Measurements from ENCODE around the gene UGT1A7. TPM values are rescaled to one million over a fixed set of nuclear protein-coding genes. Genes with fewer than 3 reads are reported as not detected.
A peak's percentile ranks its signal among the peaks of the same experiment; 100 is the strongest.

Gene UGT1A7
- polyA plus RNA-seq, 1 donor (not counting 4 experiments of a cell fraction or from before 2014, with no cell fraction given): 0.87 TPM

GRCh38 chr2:233705911-233706506 is 24.3 kb downstream of the UGT1A7 start:
- dilution Hi-C loops (cut with MboI; ENCODE audit: extremely low pct_ligation_motif_present, low sequenced_read_pairs): no loop called here
- Histone ChIP-seq H4K20me1 (ENCODE audit: control insufficient read depth, extremely low read depth, insufficient read depth, low read length) (no peaks in the 10 kb centered on the region), H3K9ac (ENCODE audit: control insufficient read depth, extremely low read depth, insufficient read depth, low read length) (peak overlapping the region; percentile 8), H3K4me3 (ENCODE audit: control insufficient read depth in 2 of 3, extremely low read depth in 1 of 3, insufficient read depth in 2 of 3, low read depth in 1 of 3, low read length in 3 of 3) (no peak overlapping the region), H3K9me1 (ENCODE audit: control insufficient read depth, extremely low read depth, insufficient read depth, low read length) (no peaks in the 10 kb centered on the region), H3K36me3 (ENCODE audit: control insufficient read depth in 2 of 2, extremely low read depth in 1 of 2, insufficient read depth in 2 of 2, low read length in 2 of 2) (no peaks in the 10 kb centered on the region), H2AFZ (ENCODE audit: control insufficient read depth, low read length) (no peak overlapping the region), H3K27ac (ENCODE audit: control insufficient read depth, insufficient read depth, low read length) (peak overlapping the region; percentile 59), H3K4me1 (ENCODE audit: control insufficient read depth, extremely low read depth, insufficient read depth, low read length) (peaks cover 34% of the 10 kb centered on the region), H3K79me2 (ENCODE audit: control insufficient read depth, insufficient read depth, low read length) (peaks cover 43% of the 10 kb centered on the region), H3K4me2 (ENCODE audit: control insufficient read depth, extremely low read depth, insufficient read depth, low read depth, low read length) (peak overlapping the region; percentile 36), H3K9me3 (ENCODE audit: control insufficient read depth, low read depth, low read length) (no peaks in the 10 kb centered on the region), H3K27me3 (ENCODE audit: control insufficient read depth, extremely low read depth, insufficient read depth, low read length) (no peaks in the 10 kb centered on the region)
- TF ChIP-seq EZH2 (IDR thresholded peaks at IDR 0.05; ENCODE audit: low read length) (no peak), CTCF (optimal IDR thresholded peaks at IDR 0.05 in 1 of 3, IDR thresholded peaks at IDR 0.05 in 1 of 3, conservative IDR thresholded peaks at IDR 0.05 in 1 of 3; ENCODE audit: extremely low read depth in 1 of 3, insufficient read depth in 2 of 3, low read length in 3 of 3) (no peak)
- FAIRE-seq (no peak), DNase-seq (ENCODE audit: low read depth, low spot score) (no peak)

GRCh38 chr2:233706720-233707119 is 25.0 kb downstream of the UGT1A7 start:
- H3K9me3 ChIP-seq (ENCODE audit: control insufficient read depth, low read depth, low read length): no peaks in the 10 kb centered on the region
- peak overlapping the region; percentile 36 for H3K4me2 ChIP-seq (ENCODE audit: control insufficient read depth, extremely low read depth, insufficient read depth, low read depth, low read length)
- H3K9ac ChIP-seq (ENCODE audit: control insufficient read depth, extremely low read depth, insufficient read depth, low read length): no peak overlapping the region
- peaks cover 37% of the 10 kb centered on the region for H3K4me1 ChIP-seq (ENCODE audit: control insufficient read depth, extremely low read depth, insufficient read depth, low read length)
- no peaks in the 10 kb centered on the region for H3K27me3 ChIP-seq (ENCODE audit: control insufficient read depth, extremely low read depth, insufficient read depth, low read length)
- DNase-seq (ENCODE audit: low read depth, low spot score) (no peak), FAIRE-seq (peak; percentile 92)
- H4K20me1 ChIP-seq (ENCODE audit: control insufficient read depth, extremely low read depth, insufficient read depth, low read length): no peaks in the 10 kb centered on the region
- TF ChIP-seq CTCF (optimal IDR thresholded peaks at IDR 0.05 in 1 of 3, IDR thresholded peaks at IDR 0.05 in 1 of 3, conservative IDR thresholded peaks at IDR 0.05 in 1 of 3; ENCODE audit: extremely low read depth in 1 of 3, insufficient read depth in 2 of 3, low read length in 3 of 3) (no peak), EZH2 (IDR thresholded peaks at IDR 0.05; ENCODE audit: low read length) (no peak)
- no peak overlapping the region for H2AFZ ChIP-seq (ENCODE audit: control insufficient read depth, low read length)
- H3K9me1 ChIP-seq (ENCODE audit: control insufficient read depth, extremely low read depth, insufficient read depth, low read length): no peaks in the 10 kb centered on the region
- dilution Hi-C loops (cut with MboI; ENCODE audit: extremely low pct_ligation_motif_present, low sequenced_read_pairs): no loop called here
- peak overlapping the region; percentile 59 for H3K27ac ChIP-seq (ENCODE audit: control insufficient read depth, insufficient read depth, low read length)
- no peaks in the 10 kb centered on the region for H3K36me3 ChIP-seq (ENCODE audit: control insufficient read depth in 2 of 2, extremely low read depth in 1 of 2, insufficient read depth in 2 of 2, low read length in 2 of 2)
- peaks cover 47% of the 10 kb centered on the region for H3K79me2 ChIP-seq (ENCODE audit: control insufficient read depth, insufficient read depth, low read length)
- no peak overlapping the region for H3K4me3 ChIP-seq (ENCODE audit: control insufficient read depth in 2 of 3, extremely low read depth in 1 of 3, insufficient read depth in 2 of 3, low read depth in 1 of 3, low read length in 3 of 3)
